Measurements from ENCODE around the gene RAET1E. TPM values are rescaled to one million over a fixed set of nuclear protein-coding genes. Genes with fewer than 3 reads are reported as not detected.

Gene RAET1E
- total RNA-seq, 1 experiment from 2014 or later, result not detected

DNA sequence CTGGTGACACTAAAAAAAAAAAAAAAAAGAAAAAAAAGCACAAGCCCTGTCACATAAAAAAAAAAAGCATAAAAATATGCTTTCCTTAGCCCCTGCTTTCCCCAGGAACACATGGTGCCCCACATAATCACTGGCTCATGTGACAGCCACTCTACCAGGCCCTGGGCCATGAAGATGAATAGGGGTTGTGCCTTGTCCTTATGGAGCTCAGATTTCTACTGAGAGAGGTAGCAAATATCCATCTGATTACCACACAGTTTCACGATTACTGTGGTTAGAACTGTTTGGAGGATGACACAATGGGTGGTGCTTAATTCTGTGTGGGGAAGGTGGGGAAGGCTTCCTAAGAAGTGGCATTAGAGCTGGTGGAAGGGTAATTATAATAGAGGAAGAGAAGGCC, 9.3 kb downstream of the RAET1E start:
- H3K36me3 Mint-ChIP-seq (ENCODE audit: insufficient read depth in 1 of 3, low read depth in 3 of 3), result no peaks in the 10 kb centered on the region

More for the DNA sequence above, 9.3 kb downstream of the RAET1E start:
- DNase-seq, result no peak
- Histone ChIP-seq H3T11ph (ENCODE audit: low read length) (no peak overlapping the region), H4K8ac (replicated peaks; ENCODE audit: insufficient read length, low read depth, low read length) (no peak overlapping the region), H3K18ac (ENCODE audit: insufficient read length, low read depth, low read length) (no peak overlapping the region), H3K23me2 (ENCODE audit: insufficient read length, low read depth, low read length, poor library complexity, severe bottlenecking) (no peaks in the 10 kb centered on the region), H3K27me3 (ENCODE audit: insufficient read depth, low read length) (no peaks in the 10 kb centered on the region), H3K9ac (ENCODE audit: extremely low read depth, insufficient read length, low read length) (no peak overlapping the region), H3K4ac (ENCODE audit: low read depth, low read length) (no peak overlapping the region), H3K23ac (ENCODE audit: insufficient read length, low read depth, low read length) (no peak overlapping the region), H3K79me1 (ENCODE audit: insufficient read depth, low read depth, low read length, poor library complexity, severe bottlenecking) (no peaks in the 10 kb centered on the region), H3K56ac (ENCODE audit: insufficient read length, low read depth, low read length) (no peak overlapping the region), H3K9me3 (ENCODE audit: control insufficient read depth, low read depth, low read length) (no peaks in the 10 kb centered on the region), H2BK5ac (ENCODE audit: insufficient read length, low read length) (no peak overlapping the region), H3K27ac (ENCODE audit: insufficient read length, low read depth, low read length) (no peak overlapping the region), H2BK20ac (ENCODE audit: low read depth, low read length, poor library complexity, severe bottlenecking) (no peak overlapping the region), H3K79me2 (ENCODE audit: insufficient read depth, low read length) (no peaks in the 10 kb centered on the region), H3K14ac (ENCODE audit: insufficient read depth, low read length) (no peak overlapping the region), H2BK15ac (ENCODE audit: low read depth, low read length) (no peak overlapping the region), H2BK120ac (ENCODE audit: low read depth, low read length, poor library complexity, severe bottlenecking) (no peak overlapping the region), H3K4me1 (ENCODE audit: insufficient read depth, low read length) (no peaks in the 10 kb centered on the region), H2AK5ac (ENCODE audit: insufficient read length, low read length) (no peak overlapping the region), H3K4me2 (ENCODE audit: insufficient read depth, insufficient read length, low read length) (no peak overlapping the region), H4K91ac (ENCODE audit: insufficient read length, low read depth, low read length) (no peak overlapping the region), H4K20me1 (ENCODE audit: control insufficient read depth, insufficient read depth, insufficient read length) (no peaks in the 10 kb centered on the region), H4K5ac (ENCODE audit: insufficient read length, low read depth, low read length) (no peak overlapping the region), H2BK12ac (ENCODE audit: insufficient read length, low read depth, low read length) (no peak overlapping the region), H2AFZ (ENCODE audit: low read length) (no peak overlapping the region)
- no peaks in the 10 kb centered on the region for H3K9me3 Mint-ChIP-seq
- peaks cover 2 to 6% of the 10 kb centered on the region in 2 experiments; a peak in 2 of 4 replicates for H3K4me1 Mint-ChIP-seq
- no CpG with 5 or more reads among the region's 1 CpG for WGBS (ENCODE audit: extremely low coverage, insufficient read length, low lambda C conversion rate)
- H3K27me3 Mint-ChIP-seq (ENCODE audit: low read depth), result peaks cover 60% of the 10 kb centered on the region
- no peak overlapping the region; a peak in 1 of 5 replicates for H3K4me3 Mint-ChIP-seq
- TF ChIP-seq, protein P1, sequence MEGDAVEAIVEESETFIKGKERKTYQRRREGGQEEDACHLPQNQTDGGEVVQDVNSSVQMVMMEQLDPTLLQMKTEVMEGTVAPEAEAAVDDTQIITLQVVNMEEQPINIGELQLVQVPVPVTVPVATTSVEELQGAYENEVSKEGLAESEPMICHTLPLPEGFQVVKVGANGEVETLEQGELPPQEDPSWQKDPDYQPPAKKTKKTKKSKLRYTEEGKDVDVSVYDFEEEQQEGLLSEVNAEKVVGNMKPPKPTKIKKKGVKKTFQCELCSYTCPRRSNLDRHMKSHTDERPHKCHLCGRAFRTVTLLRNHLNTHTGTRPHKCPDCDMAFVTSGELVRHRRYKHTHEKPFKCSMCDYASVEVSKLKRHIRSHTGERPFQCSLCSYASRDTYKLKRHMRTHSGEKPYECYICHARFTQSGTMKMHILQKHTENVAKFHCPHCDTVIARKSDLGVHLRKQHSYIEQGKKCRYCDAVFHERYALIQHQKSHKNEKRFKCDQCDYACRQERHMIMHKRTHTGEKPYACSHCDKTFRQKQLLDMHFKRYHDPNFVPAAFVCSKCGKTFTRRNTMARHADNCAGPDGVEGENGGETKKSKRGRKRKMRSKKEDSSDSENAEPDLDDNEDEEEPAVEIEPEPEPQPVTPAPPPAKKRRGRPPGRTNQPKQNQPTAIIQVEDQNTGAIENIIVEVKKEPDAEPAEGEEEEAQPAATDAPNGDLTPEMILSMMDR (conservative IDR thresholded peaks at IDR 0.05), result no peak
- H3K27ac Mint-ChIP-seq, result no peak overlapping the region
